HepG2 (cell line): ENCODE measurements around the gene STOM. TPM values are rescaled to one million over a fixed set of nuclear protein-coding genes. Genes with fewer than 3 reads are reported as not detected.

Experiments
- AGO2 ChIP-seq: fragments of 200-400 bp; formaldehyde crosslinking; optimal IDR thresholded peaks from 2 replicates; pipeline ENCODE3; 2017; ENCODE audit warnings: mild to moderate bottlenecking, low read depth, low read length, moderate library complexity
- ATF7 ChIP-seq, 2 experiments: fragments of 450-650 bp in 1 of 2; sonication (generic) in 1 of 2; formaldehyde crosslinking in 1 of 2; IDR thresholded peaks; 2 replicates each; pipeline versions ENCODE4 v1.4.0 to v1.6.1; 2016 to 2020; ENCODE audit warnings: antibody characterized with exemption in 1 of 2, mild to moderate bottlenecking in 1 of 2, missing genetic modification reagents in 1 of 2
- KLF6 ChIP-seq: IDR thresholded peaks from 2 replicates; pipeline ENCODE4 v1.8.0; 2016; ENCODE audit warnings: missing biosample characterization, missing genetic modification reagents
- MAZ ChIP-seq, 2 experiments: sonication (generic) in 1 of 2; formaldehyde crosslinking in 1 of 2; IDR thresholded peaks; 2 replicates each; pipeline versions ENCODE4 v1.5.0 to v1.6.1; 2012 to 2020; ENCODE audit warnings: low read depth in 2 of 2, mild to moderate bottlenecking in 2 of 2, borderline replicate concordance in 1 of 2, improper control_type of control experiment in 1 of 2, low read length in 1 of 2, missing genetic modification reagents in 1 of 2, moderate library complexity in 1 of 2
- MED1 ChIP-seq: sonication (generic); formaldehyde crosslinking; IDR thresholded peaks from 2 replicates; pipeline ENCODE4 v1.4.0; 2020; ENCODE audit warnings: missing genetic modification reagents
- MLLT10 ChIP-seq: sonication (generic); formaldehyde crosslinking; IDR thresholded peaks from 2 replicates; pipeline ENCODE4 v1.4.0; 2020; ENCODE audit warnings: missing genetic modification reagents
- RAD21 ChIP-seq: fragments of 450-650 bp; formaldehyde crosslinking; IDR thresholded peaks from 2 replicates; pipeline ENCODE4 v1.5.0; 2020; ENCODE audit warnings: mild to moderate bottlenecking
- RBM39 ChIP-seq: fragments of 200-400 bp; formaldehyde crosslinking; IDR thresholded peaks from one replicate; pipeline ENCODE4 v1.6.1; 2018; ENCODE audit warnings: antibody characterized with exemption, mild to moderate bottlenecking, low read depth, low read length; ENCODE audit not compliant: poor library complexity, severe bottlenecking
- RXRA ChIP-seq: sonication (generic); formaldehyde crosslinking; IDR thresholded peaks from 2 replicates; pipeline ENCODE4 v1.5.1; 2020; ENCODE audit warnings: missing genetic modification reagents
- SALL1 ChIP-seq: sonication (generic); formaldehyde crosslinking; IDR thresholded peaks from 2 replicates; pipeline ENCODE4 v1.8.0; 2022; ENCODE audit warnings: mild to moderate bottlenecking, missing genetic modification reagents
- SP140L ChIP-seq: sonication (generic); formaldehyde crosslinking; IDR thresholded peaks from 2 replicates; pipeline ENCODE4 v1.4.0; 2020; ENCODE audit warnings: missing genetic modification reagents, borderline replicate concordance
- SP5 ChIP-seq: IDR thresholded peaks from 2 replicates; pipeline ENCODE4 v1.6.1; 2016; ENCODE audit warnings: low read depth, borderline replicate concordance
- SUZ12 ChIP-seq: fragments of 150-350 bp; IDR thresholded peaks from 2 replicates; pipeline ENCODE4 v1.6.1; 2014; ENCODE audit warnings: low read depth, low read length
- TAF15 ChIP-seq: fragments of 200-400 bp; formaldehyde crosslinking; IDR thresholded peaks from one replicate; pipeline ENCODE4 v1.6.1; 2018; ENCODE audit warnings: mild to moderate bottlenecking, low read depth, low read length; ENCODE audit not compliant: poor library complexity, severe bottlenecking
- TCF7L2 ChIP-seq: IDR thresholded peaks from 2 replicates; pipeline ENCODE4 v1.6.1; 2011; ENCODE audit warnings: mild to moderate bottlenecking, low read depth, low read length, moderate library complexity
- TP53 ChIP-seq: sonication (generic); formaldehyde crosslinking; conservative IDR thresholded peaks from 2 replicates; pipeline ENCODE4 v1.4.0; 2020; ENCODE audit warnings: missing genetic modification reagents
- TRIM24 ChIP-seq: sonication (generic); formaldehyde crosslinking; IDR thresholded peaks from 2 replicates; pipeline ENCODE4 v1.8.0; 2022; ENCODE audit warnings: mild to moderate bottlenecking, missing genetic modification reagents
- ZFP90 ChIP-seq: sonication (generic); formaldehyde crosslinking; IDR thresholded peaks from 2 replicates; pipeline ENCODE4 v1.8.0; 2022; ENCODE audit warnings: missing genetic modification reagents, mild to moderate bottlenecking, inconsistent platforms, borderline replicate concordance
- ZNF160 ChIP-seq: sonication (generic); formaldehyde crosslinking; IDR thresholded peaks from 2 replicates; pipeline ENCODE4 v1.8.0; 2022; ENCODE audit warnings: mild to moderate bottlenecking, inconsistent platforms, missing genetic modification reagents
- ZNF337 ChIP-seq: sonication (generic); formaldehyde crosslinking; IDR thresholded peaks from 2 replicates; pipeline ENCODE4 v1.5.1; 2020; ENCODE audit warnings: missing genetic modification reagents, low read depth, mild to moderate bottlenecking, borderline replicate concordance
- ZNF556 ChIP-seq: sonication (generic); formaldehyde crosslinking; IDR thresholded peaks from 2 replicates; pipeline ENCODE4 v1.4.0; 2020; ENCODE audit warnings: mild to moderate bottlenecking, missing genetic modification reagents, borderline replicate concordance
- ZNF605 ChIP-seq: sonication (generic); formaldehyde crosslinking; IDR thresholded peaks from 2 replicates; pipeline ENCODE4 v1.8.0; 2022; ENCODE audit warnings: mild to moderate bottlenecking, missing genetic modification reagents
- ZNF652 ChIP-seq: IDR thresholded peaks from 2 replicates; pipeline ENCODE4 v1.6.1; 2016; ENCODE audit warnings: low read depth, borderline replicate concordance
- ZNF766 ChIP-seq: sonication (generic); formaldehyde crosslinking; IDR thresholded peaks from 2 replicates; pipeline ENCODE4 v1.5.0; 2020; ENCODE audit warnings: missing genetic modification reagents, borderline replicate concordance
- ZNF777 ChIP-seq: sonication (generic); formaldehyde crosslinking; IDR thresholded peaks from 2 replicates; pipeline ENCODE4 v1.4.0; 2020; ENCODE audit warnings: missing genetic modification reagents
- polyA plus RNA-seq, 8 experiments: library from polyadenylated mRNA; depleted of rRNA in 3 of 8; stranded (reverse) in 7 of 8; unstranded in 1 of 8; fragments of >200 nt; fragmentation: Illumina TruSeq in 4 of 8; extraction: Trizol in 4 of 8; gene quantifications; 2 replicates each; pipeline versions ENCODE4 v1.2.1 to v1.2.3, GENCODE V29; 2011 to 2016; ENCODE audit warnings: low read depth in 4 of 8, missing spikeins in 1 of 8, mixed read lengths in 1 of 8; ENCODE audit not compliant: insufficient read depth in 1 of 8
- total RNA-seq, 5 experiments: library from RNA; depleted of rRNA; stranded (reverse); fragments of >200 nt; fragmentation: Illumina TruSeq; extraction: Trizol; gene quantifications; 2 replicates each; pipeline ENCODE4 v1.2.3, GENCODE V29; 2016; ENCODE audit warnings: low read depth in 1 of 5
- TF ChIP-seq, protein P1 (sequence below): IDR thresholded peaks from 2 replicates; pipeline ENCODE4 v1.6.1; 2012; ENCODE audit warnings: inconsistent platforms
- TF ChIP-seq, protein P2 (sequence below): sonication (generic); formaldehyde crosslinking; IDR thresholded peaks from 2 replicates; pipeline ENCODE4 v1.5.0; 2020; ENCODE audit warnings: missing genetic modification reagents
- TF ChIP-seq, protein P3 (sequence below): sonication (generic); formaldehyde crosslinking; IDR thresholded peaks from 2 replicates; pipeline ENCODE4 v1.4.0; 2020; ENCODE audit warnings: missing genetic modification reagents
- TF ChIP-seq, protein P4 (sequence below): sonication (generic); formaldehyde crosslinking; IDR thresholded peaks from 2 replicates; pipeline ENCODE4 v1.4.0; 2020; ENCODE audit warnings: missing genetic modification reagents, borderline replicate concordance

Gene STOM
- total and polyA plus RNA-seq, 2 of the 13 experiments (the other 11 are each of a cell fraction or from before 2014, with no cell fraction given) = 43.6 to 165 TPM

DNA sequence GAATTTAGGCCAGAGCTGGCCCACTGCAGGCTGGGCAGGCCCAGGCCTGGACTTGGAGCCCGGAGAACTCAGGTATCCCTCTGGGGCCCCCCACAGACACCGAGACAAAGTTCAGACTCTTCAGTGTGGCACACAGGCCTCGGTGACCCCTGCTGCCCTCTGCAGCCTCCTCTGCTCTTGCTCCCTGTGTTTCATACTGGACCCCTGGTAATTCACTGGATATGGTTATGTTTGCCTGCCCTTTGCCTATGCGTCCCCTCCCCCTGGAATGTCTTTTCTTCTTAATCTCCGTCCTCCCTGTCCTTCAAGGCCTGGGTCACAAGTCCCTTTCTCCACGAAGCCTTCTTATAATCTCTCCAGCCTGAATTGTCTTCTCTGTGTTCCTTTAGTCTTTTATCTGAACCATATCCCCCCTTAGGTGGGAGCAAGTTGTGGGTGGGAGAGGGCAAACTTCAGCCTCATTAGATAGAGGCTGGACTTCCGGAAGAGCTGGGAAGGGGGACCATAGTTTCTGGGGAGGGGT lies 72.0 kb downstream of the STOM start (continued):
- TF ChIP-seq SP5 (CRISPR knock-in tag) (peak; percentile 57; the same call in 1 of the 2 replicates), MLLT10 (CRISPR knock-in tag) (no peak), ZNF766 (CRISPR knock-in tag) (no peak), ATF7 (IDR thresholded peaks at IDR 0.05) (no peak), ATF7 (CRISPR knock-in tag; IDR thresholded peaks at IDR 0.05) (no peak), ZNF777 (no peak), KLF6 (CRISPR knock-in tag) (no peak), ZNF652 (CRISPR knock-in tag) (no peak), ZNF556 (CRISPR knock-in tag) (no peak), ZFP90 (CRISPR knock-in tag) (no peak), SP140L (CRISPR knock-in tag) (no peak), SALL1 (CRISPR knock-in tag) (peak; percentile 90), TRIM24 (CRISPR knock-in tag) (no peak), SUZ12 (no peak), ZNF337 (no peak), TCF7L2 (no peak), MAZ (IDR thresholded peaks at IDR 0.05; ENCODE audit: borderline replicate concordance, low read depth, low read length) (no peak; the same call in 1 of the 2 replicates), MAZ (CRISPR knock-in tag; IDR thresholded peaks at IDR 0.05; ENCODE audit: low read depth) (no peak), RXRA (CRISPR knock-in tag) (peak; percentile 94), MED1 (CRISPR knock-in tag) (peak; percentile 70; the same call in 1 of the 2 replicates), ZNF605 (CRISPR knock-in tag) (no peak), AGO2 (no peak), RAD21 (peak; percentile 65), ZNF160 (CRISPR knock-in tag) (no peak), RBM39 (no peak), TP53 (CRISPR knock-in tag) (0 out of 2 replicates have a peak, but pooled peaks have one; percentile 35), TAF15 (no peak)
- TF ChIP-seq, protein P1, sequence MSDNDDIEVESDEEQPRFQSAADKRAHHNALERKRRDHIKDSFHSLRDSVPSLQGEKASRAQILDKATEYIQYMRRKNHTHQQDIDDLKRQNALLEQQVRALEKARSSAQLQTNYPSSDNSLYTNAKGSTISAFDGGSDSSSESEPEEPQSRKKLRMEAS = no peak
- TF ChIP-seq, protein P2, sequence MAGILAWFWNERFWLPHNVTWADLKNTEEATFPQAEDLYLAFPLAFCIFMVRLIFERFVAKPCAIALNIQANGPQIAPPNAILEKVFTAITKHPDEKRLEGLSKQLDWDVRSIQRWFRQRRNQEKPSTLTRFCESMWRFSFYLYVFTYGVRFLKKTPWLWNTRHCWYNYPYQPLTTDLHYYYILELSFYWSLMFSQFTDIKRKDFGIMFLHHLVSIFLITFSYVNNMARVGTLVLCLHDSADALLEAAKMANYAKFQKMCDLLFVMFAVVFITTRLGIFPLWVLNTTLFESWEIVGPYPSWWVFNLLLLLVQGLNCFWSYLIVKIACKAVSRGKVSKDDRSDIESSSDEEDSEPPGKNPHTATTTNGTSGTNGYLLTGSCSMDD (CRISPR knock-in tag) = no peak
- TF ChIP-seq, protein P3, sequence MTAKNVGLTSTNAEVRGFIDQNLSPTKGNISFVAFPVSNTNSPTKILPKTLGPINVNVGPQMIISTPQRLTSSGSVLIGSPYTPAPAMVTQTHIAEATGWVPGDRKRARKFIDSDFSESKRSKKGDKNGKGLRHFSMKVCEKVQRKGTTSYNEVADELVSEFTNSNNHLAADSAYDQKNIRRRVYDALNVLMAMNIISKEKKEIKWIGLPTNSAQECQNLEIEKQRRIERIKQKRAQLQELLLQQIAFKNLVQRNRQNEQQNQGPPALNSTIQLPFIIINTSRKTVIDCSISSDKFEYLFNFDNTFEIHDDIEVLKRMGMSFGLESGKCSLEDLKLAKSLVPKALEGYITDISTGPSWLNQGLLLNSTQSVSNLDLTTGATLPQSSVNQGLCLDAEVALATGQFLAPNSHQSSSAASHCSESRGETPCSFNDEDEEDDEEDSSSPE (CRISPR knock-in tag) = no peak
- TF ChIP-seq, protein P4, sequence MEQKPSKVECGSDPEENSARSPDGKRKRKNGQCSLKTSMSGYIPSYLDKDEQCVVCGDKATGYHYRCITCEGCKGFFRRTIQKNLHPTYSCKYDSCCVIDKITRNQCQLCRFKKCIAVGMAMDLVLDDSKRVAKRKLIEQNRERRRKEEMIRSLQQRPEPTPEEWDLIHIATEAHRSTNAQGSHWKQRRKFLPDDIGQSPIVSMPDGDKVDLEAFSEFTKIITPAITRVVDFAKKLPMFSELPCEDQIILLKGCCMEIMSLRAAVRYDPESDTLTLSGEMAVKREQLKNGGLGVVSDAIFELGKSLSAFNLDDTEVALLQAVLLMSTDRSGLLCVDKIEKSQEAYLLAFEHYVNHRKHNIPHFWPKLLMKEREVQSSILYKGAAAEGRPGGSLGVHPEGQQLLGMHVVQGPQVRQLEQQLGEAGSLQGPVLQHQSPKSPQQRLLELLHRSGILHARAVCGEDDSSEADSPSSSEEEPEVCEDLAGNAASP (CRISPR knock-in tag) = peak; percentile 80; the same call in 1 of the 2 replicates
